ENCODE data around the gene SLC26A3.

The SLC26A3 gene

GRCh38 chr7:107743567-107744344 lies 59.3 kb downstream of the SLC26A3 start, which contains the start of gene CBLL1:
TSS of gene CBLL1 (plus strand) at chr7:107744142. CDS start at chr7:107744164, 22 bp downstream.
- DNase-seq, result peak; percentile 67 to 88

GRCh38 chr7:107742678-107743566 lies 60.1 kb downstream of the SLC26A3 start:
- no peak for DNase-seq

GRCh38 chr7:107728276-107728675 lies 74.7 kb downstream of the SLC26A3 start:
- DNase-seq, result no peak

GRCh38 chr7:107726356-107727130 lies 76.5 kb downstream of the SLC26A3 start:
- DNase-seq, result no peak

GRCh38 chr7:107725138-107725740 lies 77.8 kb downstream of the SLC26A3 start:
- peak; percentile 7 to 32 for DNase-seq

- no peak for DNase-seq
Measured at GRCh38 chr7:107723255-107723654, 79.8 kb downstream of the SLC26A3 start.

GRCh38 chr7:107721286-107721685 lies 81.7 kb downstream of the SLC26A3 start:
- DNase-seq, result no peak

- no peak for DNase-seq
Measured at GRCh38 chr7:107718456-107719193, 84.4 kb downstream of the SLC26A3 start.

GRCh38 chr7:107715531-107715930 lies 87.5 kb downstream of the SLC26A3 start:
- DNase-seq, result no peak
